ENCODE data around the gene HPSE. TPM values are rescaled to one million over a fixed set of nuclear protein-coding genes. Genes with fewer than 3 reads are reported as not detected.

HPSE gene
- total RNA-seq, 4 donors from 2014 or later: 2.0 to 3.0 (median 2.7) TPM

DNA sequence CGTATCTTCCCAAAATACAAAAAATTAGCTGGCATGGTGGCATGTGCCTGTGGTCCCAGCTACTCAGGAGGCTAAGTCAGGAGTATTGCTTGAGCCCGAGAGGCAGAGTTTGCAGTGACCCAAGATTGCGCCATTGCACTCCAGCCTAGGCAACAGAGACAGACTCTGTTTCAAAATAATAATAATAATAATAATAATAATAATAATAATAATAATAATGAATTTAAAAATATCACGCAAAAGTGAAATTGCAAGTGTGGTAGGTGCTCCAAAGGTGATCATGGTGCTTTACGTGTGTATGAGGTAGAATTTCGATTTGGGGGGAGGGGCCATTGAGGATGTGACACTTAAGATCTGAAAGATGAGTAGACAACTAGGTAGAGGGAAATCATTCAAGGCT lies 4.9 kb upstream of the HPSE start:
- peaks cover 0 to 5% of the 10 kb centered on the region in 2 donors for H3K27me3 ChIP-seq
- no peak overlapping the region for H3K4me3 ChIP-seq
- WGBS, 2 donors: 87 to 91% methylated on average over 6 of the region's 6 CpGs
- no peaks in the 10 kb centered on the region for H3K36me3 ChIP-seq
- H3K4me1 ChIP-seq: peaks cover 0 to 11% (median 0%) of the 10 kb centered on the region in 4 donors
- peaks cover 0 to 16% (median 0%) of the 10 kb centered on the region in 4 donors for H3K9me3 ChIP-seq
- no peak for DNase-seq (ENCODE audit: low spot score in 2 of 2)
- no peak overlapping the region for H3K27ac ChIP-seq
- TF ChIP-seq POLR2A (IDR thresholded peaks at IDR 0.05) (no peak), EP300 (IDR thresholded peaks at IDR 0.05) (no peak), CTCF (IDR thresholded peaks at IDR 0.05) (no peak)

- no peak overlapping the region for H3K27ac ChIP-seq
- H3K4me3 ChIP-seq: peak overlapping the region in 1 of 4 donors; percentile 53
- WGBS, 2 donors: 29 to 31% methylated on average over 6 of the region's 6 CpGs
- H3K36me3 ChIP-seq: no peaks in the 10 kb centered on the region
- peaks cover 0 to 16% (median 0%) of the 10 kb centered on the region in 4 donors for H3K9me3 ChIP-seq
- peaks cover 0 to 11% of the 10 kb centered on the region in 2 donors for H3K27me3 ChIP-seq
- DNase-seq (ENCODE audit: low spot score in 2 of 2): peak in 1 of 2 donors; percentile 5
- TF ChIP-seq POLR2A (IDR thresholded peaks at IDR 0.05): no peak
- TF ChIP-seq EP300 (IDR thresholded peaks at IDR 0.05): no peak
- TF ChIP-seq CTCF (IDR thresholded peaks at IDR 0.05): no peak
- peaks cover 0 to 16% (median 2%) of the 10 kb centered on the region in 4 donors for H3K4me1 ChIP-seq
Observed at GRCh38 chr4:83335701-83336100, 1.1 kb upstream of the HPSE start.

- DNase-seq (ENCODE audit: low spot score in 2 of 2): no peak
- H3K9me3 ChIP-seq: no peaks in the 10 kb centered on the region
- peaks cover 0 to 16% (median 2%) of the 10 kb centered on the region in 4 donors for H3K4me1 ChIP-seq
- H3K27me3 ChIP-seq: peaks cover 0 to 11% of the 10 kb centered on the region in 2 donors
- TF ChIP-seq POLR2A (IDR thresholded peaks at IDR 0.05) (no peak), EP300 (IDR thresholded peaks at IDR 0.05) (no peak), CTCF (IDR thresholded peaks at IDR 0.05) (no peak)
- WGBS, 2 donors: 39 to 43% methylated on average over 3 of the region's 3 CpGs
- H3K4me3 ChIP-seq: no peak overlapping the region
- no peaks in the 10 kb centered on the region for H3K36me3 ChIP-seq
- no peak overlapping the region for H3K27ac ChIP-seq
Observed at GRCh38 chr4:83331956-83332355, 2.7 kb downstream of the HPSE start.

DNA sequence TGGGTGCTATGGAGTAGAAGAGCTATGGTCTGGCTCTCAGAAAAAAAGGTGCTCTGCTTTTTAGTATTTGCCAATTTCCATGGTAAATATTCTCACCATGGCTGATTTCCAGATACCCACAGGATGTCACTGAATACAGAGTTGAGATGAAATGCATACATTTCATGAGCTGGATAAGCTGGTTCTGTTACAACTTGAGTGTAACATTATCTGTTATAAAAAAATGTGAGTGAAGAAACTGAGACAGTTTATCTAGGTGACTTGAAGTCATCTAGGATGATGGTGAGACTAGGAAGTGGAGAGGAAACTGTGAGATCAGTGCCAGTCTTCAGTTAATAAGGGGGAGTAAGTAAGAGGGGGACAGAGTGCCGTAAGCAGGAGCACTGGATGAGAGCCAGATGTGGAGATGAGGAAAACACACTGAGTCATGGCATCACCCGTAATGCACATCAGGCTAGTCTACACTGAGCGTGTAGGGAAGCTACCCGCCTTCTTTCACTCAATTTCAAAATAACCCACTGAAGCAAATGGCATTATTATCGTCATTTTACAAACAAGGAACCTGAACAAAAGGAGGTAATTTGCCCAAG lies 5.0 kb downstream of the HPSE start:
- H3K4me3 ChIP-seq: no peak overlapping the region
- peaks cover 0 to 6% of the 10 kb centered on the region in 2 donors for H3K27me3 ChIP-seq
- no peak overlapping the region for H3K27ac ChIP-seq
- no peak for TF ChIP-seq CTCF (IDR thresholded peaks at IDR 0.05)
- no peak for TF ChIP-seq POLR2A (IDR thresholded peaks at IDR 0.05)
- no peak for TF ChIP-seq EP300 (IDR thresholded peaks at IDR 0.05)
- no peaks in the 10 kb centered on the region for H3K9me3 ChIP-seq
- H3K4me1 ChIP-seq: peaks cover 0 to 5% (median 2%) of the 10 kb centered on the region in 4 donors
- WGBS, 2 donors: 63 to 67% methylated on average over 5 of the region's 5 CpGs
- H3K36me3 ChIP-seq: no peaks in the 10 kb centered on the region
- no peak for DNase-seq (ENCODE audit: low spot score in 2 of 2)

GRCh38 chr4:83328521-83329187 lies 6.0 kb downstream of the HPSE start:
- Histone ChIP-seq H3K4me1 (no peaks in the 10 kb centered on the region), H3K9me3 (no peaks in the 10 kb centered on the region), H3K27ac (no peak overlapping the region), H3K27me3 (no peaks in the 10 kb centered on the region), H3K36me3 (no peaks in the 10 kb centered on the region), H3K4me3 (no peak overlapping the region)
- no peak for DNase-seq (ENCODE audit: low spot score in 2 of 2)
- WGBS, 2 donors: 36% methylated on average over 7 of the region's 7 CpGs
- TF ChIP-seq POLR2A (IDR thresholded peaks at IDR 0.05) (no peak), EP300 (IDR thresholded peaks at IDR 0.05) (no peak), CTCF (IDR thresholded peaks at IDR 0.05) (no peak)

Data from tibial nerve (tissue), 4 donors.